H1 (cell line): ENCODE measurements around the gene RNFT2. TPM values are rescaled to one million over a fixed set of nuclear protein-coding genes. Genes with fewer than 3 reads are reported as not detected.

Experiments used
- JUND ChIP-seq: IDR thresholded peaks from 2 replicates; pipeline ENCODE4 v1.6.1; 2011; ENCODE audit warnings: mild to moderate bottlenecking, improper control_type of control experiment, low read length
- polyA plus RNA-seq, 7 experiments: library from polyadenylated mRNA; depleted of rRNA in 3 of 7; stranded (reverse) in 5 of 7; unstranded in 2 of 7; fragments of >200 nt in 5 of 7; fragments of 200-250 nt in 2 of 7; gene quantifications; 1 replicate in 5 of 7; 2 replicates in 1 of 7; 4 replicates in 1 of 7; pipeline versions ENCODE4 v1.2.1 to v1.2.3, GENCODE V29; 2011 to 2013; ENCODE audit warnings: missing spikeins in 2 of 7, mixed read lengths in 2 of 7
- total RNA-seq: library from RNA; stranded (reverse); fragmentation: NEBNext Ultra II Directional; extraction: Animal tissue kit (Norgen Biotek cat#: 25700); gene quantifications from 2 replicates; pipeline ENCODE4 v1.2.1, GENCODE V29; 2021

The RNFT2 gene
- total and polyA plus RNA-seq, 2 of the 8 experiments (the other 6 are each of a cell fraction or from before 2014, with no cell fraction given): 14.2 to 33.1 TPM

DNA sequence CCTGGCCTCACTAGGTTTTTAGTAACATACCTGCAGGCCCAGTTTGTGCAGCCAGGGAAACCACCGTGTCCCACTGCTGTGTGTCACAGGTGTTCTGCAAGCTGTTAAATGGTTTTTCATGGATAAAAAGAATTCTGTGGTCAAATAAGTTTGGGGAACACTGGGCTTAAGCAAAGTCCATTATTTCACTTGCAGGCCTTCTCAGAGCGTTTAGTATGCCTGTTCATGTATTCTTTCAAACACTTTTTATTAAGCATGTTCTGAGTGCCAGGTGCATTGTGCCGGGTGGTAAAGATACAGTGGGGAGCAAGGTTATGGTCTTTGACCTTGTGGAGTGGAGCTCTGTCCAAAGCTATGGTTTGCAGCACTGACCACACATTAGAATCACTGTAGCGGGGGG lies 7.4 kb downstream of the RNFT2 start (continued):
- TF ChIP-seq JUND: no peak
